HTR-8/SVneo (cell line): ENCODE data around the gene NTMT2.

ENCODE experiments used
- DNase-seq: peaks from one replicate; pipeline ENCODE4 v3.0.0; 2011; ENCODE audit warnings: low spot score, mixed read lengths; ENCODE audit not compliant: insufficient read length
- FAIRE-seq: peaks from 2 replicates; lab custom pipeline; 2011; peaks lifted over from hg19 to GRCh38; lab: Jason Lieb, UNC

NTMT2 gene

DNA sequence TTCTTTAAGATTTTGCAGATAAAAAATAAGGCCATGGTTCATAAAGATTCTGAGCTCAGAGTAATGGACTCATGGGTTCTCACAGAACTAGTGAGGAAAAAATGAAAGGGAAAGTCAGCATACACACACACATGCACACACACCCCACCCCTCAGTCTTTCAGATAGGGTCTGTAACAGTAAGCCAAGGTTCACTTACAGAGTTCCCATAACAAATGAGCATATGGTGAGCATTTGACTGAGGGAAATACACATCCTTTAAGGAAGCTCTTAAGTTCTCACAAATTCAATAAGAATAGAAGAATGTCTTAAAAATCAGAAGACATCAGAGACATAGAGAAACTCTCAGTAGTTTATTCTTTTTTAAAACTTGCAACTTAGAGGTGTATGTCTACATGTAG lies 57.9 kb downstream of the NTMT2 start:
- FAIRE-seq (no peak), DNase-seq (no peak)

DNA sequence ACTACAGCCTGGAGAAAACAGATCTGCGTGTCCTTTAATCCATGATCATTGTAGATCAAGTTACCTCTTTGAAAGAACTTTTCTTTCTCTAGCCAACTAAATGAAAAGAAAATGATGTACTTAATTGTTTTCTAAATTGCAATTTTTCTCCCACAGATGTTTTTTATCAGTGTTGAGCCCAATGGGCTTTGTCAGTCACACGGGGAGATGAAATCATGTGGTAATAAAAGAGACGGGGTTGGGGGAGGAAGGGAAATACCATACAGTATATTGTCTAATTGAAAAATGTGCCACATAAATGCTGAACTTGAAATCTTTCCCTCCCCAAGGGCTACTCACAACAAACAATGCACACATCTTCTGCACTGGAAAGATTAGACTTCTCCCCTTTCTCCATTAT lies 58.4 kb downstream of the NTMT2 start:
- no peak for FAIRE-seq
- no peak for DNase-seq

DNA sequence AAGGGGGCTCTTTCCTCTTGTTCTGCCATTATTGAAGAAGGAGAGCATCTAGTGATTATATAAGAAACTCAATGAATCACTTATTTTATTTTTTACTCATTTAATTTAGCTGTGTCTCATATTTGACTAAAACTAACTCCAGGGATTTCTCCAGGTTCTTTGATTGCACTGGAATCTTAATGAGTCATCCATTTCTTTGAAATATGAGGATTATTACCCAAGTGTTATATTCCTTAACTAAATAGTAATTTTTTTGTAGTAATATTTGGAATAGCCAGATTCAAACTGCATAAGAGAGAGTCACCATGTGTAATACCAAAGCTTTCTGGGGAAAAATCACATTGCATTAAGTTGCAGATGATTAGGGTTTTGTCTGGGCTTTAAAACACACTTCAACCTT lies 59.5 kb downstream of the NTMT2 start:
- FAIRE-seq, result no peak
- no peak for DNase-seq

DNA sequence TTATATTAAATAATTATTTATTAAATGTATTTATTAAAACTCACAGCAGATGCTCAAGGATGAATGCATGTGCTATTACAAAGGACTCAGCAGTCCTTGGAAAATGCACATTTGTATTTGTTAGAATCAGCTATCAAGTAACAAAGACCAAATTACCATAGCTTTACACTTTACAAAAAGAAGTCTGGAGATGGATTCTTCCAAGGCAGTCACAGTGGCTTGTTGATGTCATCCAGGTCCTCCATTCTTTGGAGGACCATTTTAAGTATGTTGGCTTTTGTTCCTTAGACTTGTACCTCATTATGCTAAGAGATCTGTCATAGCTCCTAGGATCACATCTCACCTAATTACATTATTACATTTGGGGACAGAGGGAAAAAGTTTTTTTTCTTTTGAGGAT lies 63.4 kb downstream of the NTMT2 start:
- DNase-seq (no peak), FAIRE-seq (no peak)

DNA sequence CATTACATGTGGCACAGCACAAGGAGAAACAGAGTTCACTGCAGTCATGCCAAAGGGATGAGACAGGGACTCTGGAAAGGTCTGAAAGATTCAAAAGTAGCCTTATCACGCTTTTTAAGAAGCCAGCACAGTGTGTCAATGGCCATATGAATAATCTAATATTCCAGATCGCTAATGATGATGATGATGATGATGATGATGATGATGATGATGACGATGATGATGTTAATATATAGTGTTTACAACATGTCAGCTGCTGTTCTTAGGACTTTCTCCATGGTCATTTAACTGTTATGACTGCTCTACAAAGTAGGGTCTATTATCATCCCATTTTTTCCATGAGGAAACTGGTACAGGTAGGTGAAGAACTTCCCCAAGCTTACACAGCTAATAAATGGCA lies 64.4 kb downstream of the NTMT2 start:
- no peak for FAIRE-seq

DNA sequence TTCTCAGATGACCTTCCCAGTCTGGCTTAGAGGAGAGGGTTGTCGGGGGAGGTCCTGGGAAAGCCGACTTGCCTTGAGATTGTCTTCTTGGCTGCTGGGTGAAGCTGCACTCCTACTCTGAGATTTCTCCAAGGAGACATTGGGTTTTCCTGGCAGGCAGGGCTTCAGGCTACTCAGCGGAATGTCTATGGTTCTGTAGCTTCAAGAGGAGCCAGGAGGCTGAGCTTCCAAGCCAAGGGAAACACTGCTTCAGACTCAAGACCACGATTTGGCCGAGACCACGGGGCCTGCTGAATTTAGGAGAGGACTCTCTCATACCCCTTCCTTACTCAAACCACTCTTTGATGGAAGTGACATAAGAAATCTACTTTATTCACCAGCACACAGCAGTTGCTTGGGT lies 67.8 kb downstream of the NTMT2 start:
- FAIRE-seq (no peak), DNase-seq (no peak)

More for the DNA sequence above, 64.4 kb downstream of the NTMT2 start:
- no peak for DNase-seq

DNA sequence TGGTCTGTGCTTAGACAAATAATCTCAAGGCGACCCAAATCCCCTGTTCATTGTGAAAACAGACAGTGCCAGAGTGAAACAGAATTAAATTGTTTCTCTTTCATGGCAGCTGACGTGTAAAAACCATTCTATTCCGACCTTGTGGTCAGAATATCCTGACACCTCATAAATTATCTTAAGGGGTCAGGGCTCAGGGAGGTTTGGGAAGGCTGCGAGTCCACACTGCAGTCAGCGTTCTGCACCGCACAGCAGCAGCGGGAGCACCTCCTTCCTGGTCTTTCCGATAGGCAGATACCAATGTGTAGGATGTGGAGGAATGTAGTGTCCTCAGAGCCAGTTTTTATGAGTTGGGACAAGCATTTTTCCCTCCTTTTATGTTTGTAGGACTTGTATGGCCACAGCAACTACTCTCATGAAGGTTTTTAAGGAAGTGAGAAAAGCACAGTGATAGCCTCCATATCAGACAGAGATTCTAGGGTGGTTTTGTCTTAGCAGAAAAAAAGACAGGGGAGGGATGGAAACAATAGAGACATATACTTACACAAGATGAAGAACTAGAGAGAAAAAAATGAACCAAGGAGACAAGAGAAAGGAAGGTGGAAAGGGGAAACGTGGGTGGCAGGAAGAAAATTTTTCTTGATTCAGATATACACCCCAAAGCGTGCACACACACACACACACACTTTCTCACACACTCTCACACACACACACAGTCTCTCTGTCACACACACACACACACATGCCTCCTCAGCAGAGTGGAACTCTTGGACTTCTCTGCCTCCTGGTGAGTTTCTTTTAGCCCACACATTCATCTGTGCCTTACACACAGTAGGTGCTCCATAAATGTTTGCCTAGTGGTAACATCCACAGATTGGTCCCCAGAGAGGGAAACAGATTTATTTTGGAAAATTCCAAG lies 68.6 kb downstream of the NTMT2 start:
- DNase-seq (no peak), FAIRE-seq (no peak)

GRCh38 chr1:170215072-170215885 lies 69.5 kb downstream of the NTMT2 start:
- DNase-seq (no peak), FAIRE-seq (no peak)

DNA sequence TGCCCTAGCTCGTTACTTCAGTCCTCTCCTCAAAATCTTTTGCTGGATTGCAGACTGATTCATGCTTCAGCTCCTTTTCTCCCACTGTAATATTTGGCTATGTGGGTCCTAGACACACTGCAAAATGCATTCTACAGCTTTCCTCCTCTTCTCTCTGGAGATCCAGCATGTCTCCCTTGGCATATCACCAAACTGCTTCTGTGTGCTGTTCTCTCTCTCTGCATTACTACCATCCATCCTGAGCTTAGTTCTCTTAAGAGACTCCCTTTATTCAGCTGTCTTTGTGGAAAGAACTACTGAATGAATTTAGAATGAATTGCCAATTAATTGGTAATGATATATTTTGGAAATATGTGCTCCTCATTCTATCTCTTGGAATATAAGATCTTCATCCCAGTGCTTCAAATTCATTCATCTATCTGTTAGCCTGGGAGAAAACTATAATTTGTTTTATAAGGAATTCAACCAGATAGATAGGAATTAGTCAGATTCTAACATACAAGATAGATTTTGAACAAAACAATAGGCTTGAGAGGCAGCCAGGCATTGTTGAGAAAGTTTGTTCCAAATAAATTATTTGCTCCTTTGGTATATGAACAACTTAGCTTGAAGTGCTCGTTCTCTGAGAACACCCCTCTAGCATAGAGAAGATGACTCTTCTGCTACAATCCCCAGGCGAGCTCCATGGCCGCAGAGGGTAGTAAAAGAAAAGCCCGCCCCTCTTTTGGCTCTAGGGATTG lies 71.9 kb downstream of the NTMT2 start:
- DNase-seq (no peak), FAIRE-seq (no peak)

- DNase-seq, result no peak
Observed at GRCh38 chr1:170218257-170218650, 72.5 kb downstream of the NTMT2 start.

More at GRCh38 chr1:170218257-170218650, 72.5 kb downstream of the NTMT2 start:
- no peak for FAIRE-seq
